ENCODE data around the gene PSPN.

GRCh38 chr19:6362351-6362801 lies 13.4 kb downstream of the PSPN start:
- TF ChIP-seq CTCF (IDR thresholded peaks at IDR 0.05) (no peak), POLR2A (IDR thresholded peaks at IDR 0.05) (no peak)
